Measurements from ENCODE around the gene LCNL1.
"Not testable (repeated sequence)": the region's sequence is repeated elsewhere in the genome, so short reads cannot be mapped to it uniquely, and the experiment has no call there.

LCNL1 gene

DNA sequence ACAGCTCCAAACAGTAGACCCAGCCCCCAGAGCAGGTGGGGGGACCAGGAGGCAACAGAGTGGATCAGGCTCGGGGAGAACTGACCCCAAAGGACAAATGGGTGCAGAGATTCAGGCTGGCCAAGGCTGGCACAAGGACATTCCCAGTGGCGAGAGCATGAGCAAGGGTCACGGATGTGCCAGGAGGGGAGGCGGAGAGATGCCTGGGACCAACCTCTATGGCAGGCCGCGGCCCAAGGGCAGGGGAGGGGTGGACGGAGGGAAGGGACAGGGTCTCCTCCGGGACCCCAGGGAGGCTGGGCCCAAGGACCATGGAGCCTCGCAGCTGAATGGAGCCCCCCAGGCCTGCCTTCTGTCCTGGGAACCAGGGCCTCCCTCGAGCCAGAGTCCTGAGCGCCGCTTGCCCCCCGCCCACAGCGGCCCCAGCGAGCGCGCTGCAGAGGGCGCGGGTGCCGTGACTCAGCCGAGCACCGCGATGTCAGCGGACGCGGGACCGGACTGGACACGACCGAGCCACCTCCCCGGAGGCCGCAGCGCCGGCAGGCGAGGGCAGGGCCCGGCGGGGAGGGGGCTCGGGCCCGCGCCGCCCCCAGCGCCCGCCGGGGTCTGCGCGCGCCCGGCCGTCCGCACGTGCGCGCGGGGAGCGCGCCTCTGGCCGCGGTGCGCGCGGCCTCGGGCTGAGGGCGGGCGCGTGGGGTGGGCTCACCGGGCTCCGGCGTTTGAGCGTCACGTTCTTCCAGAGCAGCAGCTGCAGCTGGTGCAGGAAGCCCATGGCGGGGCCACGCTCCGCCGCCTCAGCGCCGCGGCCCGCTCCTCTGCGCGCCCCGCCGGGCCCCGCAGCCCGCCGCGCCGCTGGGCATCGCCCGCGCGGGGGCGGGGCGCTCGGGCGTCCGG, 44.8 kb downstream of the LCNL1 start, which contains the start of gene ABCA2:
Gene ABCA2 (minus strand): TSS at position 869 of the 894 bp plus-strand sequence. CDS start 97 bp downstream, at position 772.
- Histone ChIP-seq H3K27ac (ENCODE audit: low read length) (no peak within 1 kb of the TSS), H3K4me1 (ENCODE audit: control insufficient read depth in 1 of 2, insufficient read depth in 2 of 2, low read length in 2 of 2) (peaks cover 0 to 39% of the 10 kb centered on the region in 2 donors), H3K9me3 (ENCODE audit: control insufficient read depth in 1 of 2, low read length in 2 of 2) (no peaks in the 10 kb centered on the region), H3K4me3 (ENCODE audit: low read depth in 1 of 2, low read length in 2 of 2) (peak within 1 kb of the TSS; percentile 42 to 67), H3K36me3 (ENCODE audit: control insufficient read depth in 1 of 2, insufficient read depth in 2 of 2, low read length in 2 of 2) (no peaks in the 10 kb centered on the region), H3K27me3 (ENCODE audit: low read depth, low read length) (no peaks in the 10 kb centered on the region)

GRCh38 chr9:137028263-137029057, 45.7 kb downstream of the LCNL1 start:
- H3K36me3 ChIP-seq (ENCODE audit: control insufficient read depth in 1 of 2, insufficient read depth in 2 of 2, low read length in 2 of 2), result no peaks in the 10 kb centered on the region
- peak overlapping the region; percentile 42 to 59 for H3K4me3 ChIP-seq (ENCODE audit: low read depth in 1 of 2, low read length in 2 of 2)
- H3K4me1 ChIP-seq (ENCODE audit: control insufficient read depth in 1 of 2, insufficient read depth in 2 of 2, low read length in 2 of 2), result peaks cover 0 to 39% of the 10 kb centered on the region in 2 donors
- H3K27me3 ChIP-seq (ENCODE audit: low read depth, low read length), result no peaks in the 10 kb centered on the region
- H3K27ac ChIP-seq (ENCODE audit: low read length), result no peak overlapping the region
- no peaks in the 10 kb centered on the region for H3K9me3 ChIP-seq (ENCODE audit: control insufficient read depth in 1 of 2, low read length in 2 of 2)

DNA sequence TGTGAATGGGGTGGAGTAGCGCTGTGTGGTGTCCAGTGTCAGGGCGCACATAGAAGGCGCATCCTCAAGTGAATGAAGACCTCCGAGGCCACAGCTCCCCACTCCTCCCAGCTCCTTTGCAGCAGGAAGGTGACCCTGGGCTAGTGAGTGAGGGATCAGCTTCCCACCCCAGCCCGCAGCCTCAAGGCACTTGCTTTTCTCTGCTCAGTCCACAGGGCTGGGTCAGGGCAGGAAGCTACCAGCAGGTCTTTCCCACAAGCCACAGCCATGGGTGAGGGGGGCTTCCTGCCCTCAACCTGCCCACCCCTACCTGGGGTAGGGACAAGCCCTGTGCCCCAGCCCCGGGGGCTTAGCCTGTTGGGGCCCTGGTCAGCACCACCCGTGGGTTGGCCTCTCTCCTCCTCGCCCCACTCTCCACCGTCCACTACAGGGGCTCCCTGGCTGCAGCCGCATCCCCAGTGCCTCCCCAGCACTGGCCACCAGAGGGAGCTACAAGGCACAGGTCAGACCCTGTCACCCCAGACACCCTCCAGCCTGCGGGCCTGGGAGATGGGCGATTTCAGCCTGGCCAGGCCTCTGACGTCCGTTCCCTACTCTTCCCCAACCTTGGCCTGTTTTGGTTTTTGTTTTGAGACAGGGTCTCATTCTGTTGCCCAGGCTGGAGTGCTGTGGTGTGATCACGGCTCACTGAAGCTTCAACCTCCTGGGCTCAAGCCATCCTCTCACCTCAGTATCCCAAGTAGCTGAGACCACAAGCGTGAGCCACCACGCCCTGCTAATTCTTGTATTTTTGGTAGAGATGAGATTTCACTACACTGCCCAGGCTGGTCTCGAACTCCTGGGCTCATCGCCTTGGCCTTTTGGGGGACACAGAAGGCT, 46.5 kb downstream of the LCNL1 start:
- peak overlapping the region; percentile 42 to 59 for H3K4me3 ChIP-seq (ENCODE audit: low read depth in 1 of 2, low read length in 2 of 2)
- H3K4me1 ChIP-seq (ENCODE audit: control insufficient read depth in 1 of 2, insufficient read depth in 2 of 2, low read length in 2 of 2), result peaks cover 0 to 39% of the 10 kb centered on the region in 2 donors
- H3K36me3 ChIP-seq (ENCODE audit: control insufficient read depth in 1 of 2, insufficient read depth in 2 of 2, low read length in 2 of 2), result no peaks in the 10 kb centered on the region
- no peaks in the 10 kb centered on the region for H3K9me3 ChIP-seq (ENCODE audit: control insufficient read depth in 1 of 2, low read length in 2 of 2)
- H3K27ac ChIP-seq (ENCODE audit: low read length), result no peak overlapping the region
- no peaks in the 10 kb centered on the region for H3K27me3 ChIP-seq (ENCODE audit: low read depth, low read length)

DNA sequence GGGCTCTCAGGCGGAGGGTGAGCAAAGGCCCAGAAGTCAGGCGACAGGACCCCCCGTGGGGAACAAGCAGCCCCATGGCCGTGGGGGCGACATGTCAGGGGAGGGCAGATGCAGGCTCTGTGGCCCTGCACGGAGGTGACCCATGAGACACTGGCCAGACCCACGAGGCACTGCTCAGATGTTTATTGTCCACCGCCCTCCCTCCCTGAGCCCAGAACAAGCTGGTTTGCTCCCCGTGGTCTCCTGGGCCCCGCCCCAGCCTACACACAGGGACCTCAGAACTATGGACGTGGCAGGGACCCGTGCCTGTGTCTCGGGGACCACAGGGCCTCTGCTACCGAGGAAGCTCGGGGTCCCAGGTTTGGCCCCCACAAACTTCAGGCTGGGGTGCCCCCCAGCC, 47.2 kb downstream of the LCNL1 start:
- Histone ChIP-seq H3K9me3 (ENCODE audit: control insufficient read depth in 1 of 2, low read length in 2 of 2) (no peaks in the 10 kb centered on the region), H3K27me3 (ENCODE audit: low read depth, low read length) (no peaks in the 10 kb centered on the region), H3K27ac (ENCODE audit: low read length) (no peak overlapping the region), H3K4me1 (ENCODE audit: control insufficient read depth in 1 of 2, insufficient read depth in 2 of 2, low read length in 2 of 2) (peaks cover 0 to 44% of the 10 kb centered on the region in 2 donors), H3K4me3 (ENCODE audit: low read depth in 1 of 2, low read length in 2 of 2) (peak overlapping the region in 1 of 2 donors; percentile 48), H3K36me3 (ENCODE audit: control insufficient read depth in 1 of 2, insufficient read depth in 2 of 2, low read length in 2 of 2) (no peaks in the 10 kb centered on the region)

DNA sequence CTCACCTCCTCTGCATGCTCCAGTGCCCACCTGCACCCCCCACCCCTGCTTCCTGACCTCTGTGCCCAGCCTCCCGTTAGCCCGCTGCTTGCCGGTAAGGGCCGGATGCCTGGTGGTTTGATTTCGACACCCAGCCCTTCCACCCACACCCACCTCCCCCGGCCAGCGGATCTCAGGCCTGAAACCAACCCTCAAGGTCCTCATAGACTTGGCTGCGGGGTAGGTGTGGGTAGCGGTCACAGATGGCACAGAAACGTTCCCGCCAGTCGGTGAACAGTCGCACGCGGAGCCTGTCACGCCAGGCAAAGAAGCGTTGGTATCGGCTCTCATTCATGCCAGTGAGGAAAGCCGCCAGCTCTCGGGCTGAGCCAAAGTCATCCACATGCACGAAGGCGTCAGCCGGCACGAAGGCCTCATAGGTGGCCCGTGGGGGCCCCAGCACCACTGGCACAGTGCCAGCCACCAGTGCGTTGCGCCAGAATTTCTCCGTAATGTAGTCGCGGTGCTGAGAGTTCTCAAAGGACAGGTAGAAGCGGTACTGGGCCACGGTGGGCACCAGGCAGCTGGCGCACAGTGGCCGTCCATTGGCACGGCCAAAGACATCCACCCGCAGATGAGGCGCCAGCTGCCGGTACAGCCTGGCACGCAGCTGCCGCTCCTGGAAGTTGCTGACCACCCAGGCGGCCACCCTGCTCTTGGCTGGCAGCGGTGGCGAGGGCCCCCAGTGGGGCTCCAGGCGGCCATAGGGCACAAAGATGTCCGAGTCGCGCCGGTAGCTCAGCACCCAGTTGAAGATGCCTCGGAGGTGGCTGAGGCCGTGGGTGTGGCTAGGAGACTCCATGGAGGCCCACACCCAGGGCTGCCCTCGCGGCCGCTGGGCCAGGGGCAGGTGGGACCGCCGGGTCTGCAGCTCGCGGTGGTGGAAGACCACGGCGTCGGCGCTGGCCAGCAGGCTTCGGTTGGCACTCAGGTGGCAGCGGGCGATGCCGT, 48.0 kb downstream of the LCNL1 start:
- Histone ChIP-seq H3K4me1 (ENCODE audit: control insufficient read depth in 1 of 2, insufficient read depth in 2 of 2, low read length in 2 of 2) (peaks cover 0 to 45% of the 10 kb centered on the region in 2 donors), H3K4me3 (ENCODE audit: low read depth in 1 of 2, low read length in 2 of 2) (peak overlapping the region in 1 of 2 donors; percentile 48), H3K27me3 (ENCODE audit: low read depth, low read length) (no peaks in the 10 kb centered on the region), H3K9me3 (ENCODE audit: control insufficient read depth in 1 of 2, low read length in 2 of 2) (no peaks in the 10 kb centered on the region), H3K27ac (ENCODE audit: low read length) (no peak overlapping the region), H3K36me3 (ENCODE audit: control insufficient read depth in 1 of 2, insufficient read depth in 2 of 2, low read length in 2 of 2) (no peaks in the 10 kb centered on the region)

DNA sequence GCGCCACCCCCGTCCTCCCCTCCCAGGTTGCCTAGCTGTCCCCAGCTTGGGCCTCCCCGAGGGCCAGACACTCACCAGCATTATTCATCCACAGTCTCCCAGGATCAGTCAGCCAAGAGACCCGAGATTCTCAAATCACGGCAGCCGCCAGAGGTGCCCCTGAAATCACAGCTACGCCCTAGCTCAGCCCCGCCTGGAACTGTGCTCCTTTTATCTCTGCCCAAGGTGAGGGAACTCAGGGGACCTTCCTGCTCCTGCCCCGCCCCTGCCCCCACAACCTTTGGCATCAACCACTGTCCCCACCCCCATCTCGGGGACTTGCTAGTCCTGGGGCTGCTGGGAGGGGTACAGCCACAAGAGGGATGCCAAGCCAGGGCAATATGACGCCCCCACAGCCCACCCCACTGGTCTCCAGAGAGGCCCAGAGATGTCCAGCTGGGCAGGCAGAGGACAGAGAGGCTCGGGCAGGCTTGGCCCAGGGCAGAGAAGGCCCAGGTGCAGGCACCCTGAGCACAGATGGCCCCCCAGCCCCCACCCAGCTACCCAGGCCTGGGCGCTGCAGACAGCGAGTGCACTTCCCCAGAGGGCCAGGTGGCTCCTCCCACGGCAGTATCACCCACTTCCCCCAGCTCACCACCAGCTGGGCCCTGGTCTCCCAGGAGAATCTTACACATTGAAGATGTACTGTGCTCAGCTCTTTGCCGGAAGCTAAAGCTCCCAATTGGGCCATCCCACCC, 49.3 kb downstream of the LCNL1 start, which contains the start of gene FUT7:
Gene FUT7 (minus strand): TSS at position 185 of the 737 bp plus-strand sequence. CDS start 97 bp downstream, at position 88.
- H3K4me3 ChIP-seq (ENCODE audit: low read depth in 1 of 2, low read length in 2 of 2), result peak within 1 kb of the TSS in 1 of 2 donors; percentile 48

DNA sequence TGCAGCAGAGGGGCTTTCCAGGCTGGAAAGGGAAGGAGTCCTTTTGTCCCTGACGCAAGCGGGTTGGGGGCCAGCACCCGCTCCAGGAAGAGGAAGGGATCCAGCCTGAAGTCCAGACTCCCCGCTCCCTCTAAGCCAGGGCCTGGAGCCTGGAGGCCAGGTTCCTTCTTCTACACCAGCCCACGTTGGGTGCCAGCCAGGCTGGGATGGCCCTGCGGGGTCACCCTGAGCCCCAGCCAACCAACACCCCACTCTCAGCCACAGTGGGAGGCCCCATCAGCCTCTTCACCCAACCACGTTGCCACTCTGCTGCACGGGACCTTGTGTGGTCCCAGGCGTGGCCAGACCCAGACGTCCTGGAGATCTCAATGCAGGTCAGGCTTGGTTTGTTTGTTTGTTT, 50.1 kb downstream of the LCNL1 start:
- Histone ChIP-seq H3K4me1 (ENCODE audit: control insufficient read depth in 1 of 2, insufficient read depth in 2 of 2, low read length in 2 of 2) (peaks cover 0 to 26% of the 10 kb centered on the region in 2 donors), H3K4me3 (ENCODE audit: low read depth in 1 of 2, low read length in 2 of 2) (peak overlapping the region in 1 of 2 donors; percentile 38), H3K9me3 (ENCODE audit: control insufficient read depth in 1 of 2, low read length in 2 of 2) (no peaks in the 10 kb centered on the region), H3K27ac (ENCODE audit: low read length) (no peak overlapping the region), H3K27me3 (ENCODE audit: low read depth, low read length) (no peaks in the 10 kb centered on the region), H3K36me3 (ENCODE audit: control insufficient read depth in 1 of 2, insufficient read depth in 2 of 2, low read length in 2 of 2) (no peaks in the 10 kb centered on the region)

More for the DNA sequence above, 49.3 kb downstream of the LCNL1 start, which contains the start of gene FUT7:
- no peaks in the 10 kb centered on the region for H3K36me3 ChIP-seq (ENCODE audit: control insufficient read depth in 1 of 2, insufficient read depth in 2 of 2, low read length in 2 of 2)
- no peaks in the 10 kb centered on the region for H3K9me3 ChIP-seq (ENCODE audit: control insufficient read depth in 1 of 2, low read length in 2 of 2)
- peaks cover 0 to 32% of the 10 kb centered on the region in 2 donors for H3K4me1 ChIP-seq (ENCODE audit: control insufficient read depth in 1 of 2, insufficient read depth in 2 of 2, low read length in 2 of 2)
- H3K27me3 ChIP-seq (ENCODE audit: low read depth, low read length), result no peaks in the 10 kb centered on the region
- no peak within 1 kb of the TSS for H3K27ac ChIP-seq (ENCODE audit: low read length)

DNA sequence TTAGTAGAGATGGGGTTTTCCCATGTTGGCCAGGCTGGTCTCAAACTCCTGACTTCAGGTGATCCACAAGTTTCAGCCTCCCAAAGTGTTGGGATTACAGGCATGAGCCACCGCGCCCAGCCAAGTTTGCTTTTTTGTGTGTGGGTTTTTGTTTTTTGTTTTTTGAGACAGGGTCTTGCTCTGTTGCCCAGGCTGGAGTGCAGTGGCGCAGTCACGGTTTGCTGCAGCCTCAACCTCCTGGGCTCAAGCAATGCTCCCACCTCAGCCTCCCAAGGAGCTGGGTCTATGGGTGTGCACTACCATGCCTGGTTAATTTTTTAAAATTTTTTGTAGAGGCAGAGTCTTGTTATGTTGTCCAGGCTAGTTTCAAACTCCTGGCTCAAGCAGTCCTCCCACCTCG, 50.7 kb downstream of the LCNL1 start:
- Histone ChIP-seq H3K4me1 (ENCODE audit: control insufficient read depth in 1 of 2, insufficient read depth in 2 of 2, low read length in 2 of 2) (peaks cover 0 to 24% of the 10 kb centered on the region in 2 donors), H3K4me3 (ENCODE audit: low read depth in 1 of 2, low read length in 2 of 2) (peak overlapping the region in 1 of 2 donors; percentile 38)
- H3K36me3 ChIP-seq (ENCODE audit: control insufficient read depth in 1 of 2, insufficient read depth in 2 of 2, low read length in 2 of 2); H3K27me3 ChIP-seq (ENCODE audit: low read depth, low read length); H3K27ac ChIP-seq (ENCODE audit: low read length); H3K9me3 ChIP-seq (ENCODE audit: control insufficient read depth in 1 of 2, low read length in 2 of 2): not testable (repeated sequence)

GRCh38 chr9:137034039-137034708, 51.4 kb downstream of the LCNL1 start:
- Histone ChIP-seq H3K4me3 (ENCODE audit: low read depth in 1 of 2, low read length in 2 of 2) (peak overlapping the region in 1 of 2 donors; percentile 38), H3K27ac (ENCODE audit: low read length) (no peak overlapping the region)

More at GRCh38 chr9:137034039-137034708, 51.4 kb downstream of the LCNL1 start:
- Histone ChIP-seq H3K27me3 (ENCODE audit: low read depth, low read length) (no peaks in the 10 kb centered on the region), H3K36me3 (ENCODE audit: control insufficient read depth in 1 of 2, insufficient read depth in 2 of 2, low read length in 2 of 2) (peaks cover 0 to 6% of the 10 kb centered on the region in 2 donors), H3K4me1 (ENCODE audit: control insufficient read depth in 1 of 2, insufficient read depth in 2 of 2, low read length in 2 of 2) (peaks cover 0 to 17% of the 10 kb centered on the region in 2 donors), H3K9me3 (ENCODE audit: control insufficient read depth in 1 of 2, low read length in 2 of 2) (no peaks in the 10 kb centered on the region)
